ENCODE data around the gene GIPR.

- TF ChIP-seq CTCF (IDR thresholded peaks at IDR 0.05) (no peak), POLR2A (IDR thresholded peaks at IDR 0.05) (peak in 1 of 2 donors; percentile 74)
These were observed 24.4 kb downstream of the GIPR start, which contains the start of gene QPCTL for GRCh38 chr19:45692187-45693105.

Measured in heart left ventricle (tissue), 13 donors.